ENCODE data around the gene C19orf85. TPM values are rescaled to one million over a fixed set of nuclear protein-coding genes. Genes with fewer than 3 reads are reported as not detected.

C19orf85 gene
- total and polyA plus RNA-seq, 7 donors: 0.07 TPM; not detected in 6

DNA sequence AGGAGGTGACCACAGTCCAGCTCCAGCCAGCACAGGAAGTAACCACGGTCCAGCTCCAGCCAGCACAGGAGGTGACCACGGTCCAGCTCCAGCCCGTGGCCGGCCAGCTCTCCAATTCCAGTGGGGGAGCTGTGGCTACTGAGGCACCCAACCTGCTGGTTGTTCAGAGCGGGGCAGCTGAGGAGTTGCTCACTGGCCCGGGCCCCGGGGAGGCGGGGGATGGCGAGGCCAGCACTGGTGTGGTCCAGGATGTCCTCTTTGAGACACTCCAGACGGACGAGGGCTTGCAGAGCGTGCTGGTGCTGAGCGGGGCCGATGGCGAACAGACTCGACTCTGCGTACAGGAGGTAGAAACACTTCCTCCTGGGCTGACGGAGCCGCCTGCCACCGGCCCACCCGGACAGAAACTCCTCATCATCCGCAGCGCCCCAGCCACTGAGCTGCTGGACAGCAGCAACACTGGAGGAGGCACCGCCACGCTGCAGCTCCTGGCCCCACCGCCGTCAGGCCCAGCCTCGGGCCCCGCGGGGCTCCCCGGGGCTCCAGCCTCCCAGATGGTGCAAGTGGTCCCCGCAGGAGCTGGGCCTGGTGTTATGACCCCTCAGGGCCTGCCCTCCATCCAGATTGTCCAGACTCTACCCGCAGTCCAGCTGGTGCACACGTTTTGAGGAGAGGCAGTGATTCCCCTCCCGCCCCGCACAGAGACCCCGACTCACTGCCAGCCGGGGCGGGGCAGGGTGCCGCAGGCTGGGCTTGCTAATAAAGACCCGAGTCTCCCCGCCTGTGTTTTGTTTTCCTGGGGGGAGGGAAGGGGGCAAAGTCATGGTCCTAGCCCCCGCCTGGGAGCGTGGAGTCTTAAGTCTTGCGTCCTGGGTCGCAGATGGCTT, 19.4 kb upstream of the C19orf85 start:
- H3K36me3 ChIP-seq: peaks cover 0 to 24% (median 14%) of the 10 kb centered on the region in 4 donors
- no peaks in the 10 kb centered on the region for H3K9me3 ChIP-seq
- WGBS, 2 donors: 83 to 86% methylated on average over 46 of the region's 46 CpGs
- intact Hi-C loops (cut with DNase I): no loop called here
- no peaks in the 10 kb centered on the region for H3K27me3 ChIP-seq
- peaks cover 0 to 51% (median 49%) of the 10 kb centered on the region in 4 donors for H3K4me1 ChIP-seq
- peak; percentile 69 for DNase-seq
- peak overlapping the region; percentile 94 to 99 (median 96) for H3K27ac ChIP-seq
- TF ChIP-seq POLR2AphosphoS5 (IDR thresholded peaks at IDR 0.05) (no peak), CTCF (IDR thresholded peaks at IDR 0.05) (no peak), POLR2A (IDR thresholded peaks at IDR 0.05) (no peak), EP300 (IDR thresholded peaks at IDR 0.05) (no peak)
- peak overlapping the region in 3 of 4 donors; percentile 58 to 65 (median 59) for H3K4me3 ChIP-seq

DNA sequence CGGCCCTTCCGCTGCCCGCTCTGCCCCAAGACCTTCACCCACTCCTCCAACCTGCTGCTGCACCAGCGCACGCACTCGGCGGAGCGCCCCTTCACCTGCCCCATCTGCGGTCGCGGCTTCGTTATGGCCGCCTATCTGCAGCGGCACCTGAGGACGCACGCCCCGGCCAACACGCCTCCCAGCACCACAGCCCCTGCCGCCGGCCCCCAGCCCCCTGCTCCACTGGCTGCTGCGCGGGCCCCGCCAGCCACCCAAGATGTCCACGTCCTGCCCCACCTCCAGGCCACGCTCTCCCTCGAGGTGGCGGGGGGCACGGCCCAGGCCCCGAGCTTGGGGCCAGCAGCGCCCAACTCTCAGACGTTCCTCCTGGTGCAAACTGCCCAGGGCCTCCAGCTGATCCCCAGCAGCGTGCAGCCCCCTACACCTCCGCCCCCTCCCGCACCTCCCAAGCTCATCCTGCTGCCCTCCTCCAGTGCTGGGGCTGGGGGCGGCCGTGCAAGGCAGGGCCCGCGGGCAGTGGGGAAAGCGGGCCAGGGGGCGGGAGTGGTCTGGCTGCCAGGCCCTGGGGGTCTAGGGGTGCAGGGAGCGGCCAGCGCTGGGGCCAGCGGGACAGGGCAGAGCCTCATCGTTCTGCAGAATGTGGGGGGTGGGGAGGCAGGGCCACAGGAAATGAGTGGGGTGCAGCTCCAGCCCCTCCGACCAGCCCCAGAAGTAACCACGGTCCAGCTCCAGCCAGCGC, 18.6 kb upstream of the C19orf85 start:
- TF ChIP-seq EP300 (IDR thresholded peaks at IDR 0.05) (no peak), POLR2A (IDR thresholded peaks at IDR 0.05) (no peak), POLR2AphosphoS5 (IDR thresholded peaks at IDR 0.05) (no peak), CTCF (IDR thresholded peaks at IDR 0.05) (no peak)
- Histone ChIP-seq H3K36me3 (peaks cover 0 to 24% (median 14%) of the 10 kb centered on the region in 4 donors), H3K9me3 (no peaks in the 10 kb centered on the region), H3K4me3 (no peak overlapping the region), H3K27ac (no peak overlapping the region), H3K4me1 (peaks cover 0 to 49% (median 45%) of the 10 kb centered on the region in 4 donors), H3K27me3 (no peaks in the 10 kb centered on the region)
- DNase-seq: no peak
- intact Hi-C loops (cut with DNase I): no loop called here
- 95 to 96% methylated on average over 47 of the region's 47 CpGs for WGBS, 2 donors

- peaks cover 0 to 49% (median 45%) of the 10 kb centered on the region in 4 donors for H3K4me1 ChIP-seq
- no peak overlapping the region for H3K27ac ChIP-seq
- no peak for DNase-seq
- peaks cover 0 to 24% (median 14%) of the 10 kb centered on the region in 4 donors for H3K36me3 ChIP-seq
- no peaks in the 10 kb centered on the region for H3K9me3 ChIP-seq
- 95 to 96% methylated on average over 83 of the region's 83 CpGs for WGBS, 2 donors
- no peaks in the 10 kb centered on the region for H3K27me3 ChIP-seq
- intact Hi-C loops (cut with DNase I): no loop called here
- no peak overlapping the region for H3K4me3 ChIP-seq
- no peak for TF ChIP-seq EP300 (IDR thresholded peaks at IDR 0.05)
- no peak for TF ChIP-seq CTCF (IDR thresholded peaks at IDR 0.05)
- no peak for TF ChIP-seq POLR2A (IDR thresholded peaks at IDR 0.05)
- TF ChIP-seq POLR2AphosphoS5 (IDR thresholded peaks at IDR 0.05): no peak
Measured at GRCh38 chr19:55482156-55482961, 17.8 kb upstream of the C19orf85 start.

- H3K27ac ChIP-seq: no peak overlapping the region
- H3K4me1 ChIP-seq: peaks cover 0 to 45% (median 42%) of the 10 kb centered on the region in 4 donors
- no peak overlapping the region for H3K4me3 ChIP-seq
- WGBS, 2 donors: 89 to 94% methylated on average over 40 of the region's 40 CpGs
- DNase-seq: no peak
- no peaks in the 10 kb centered on the region for H3K27me3 ChIP-seq
- no peaks in the 10 kb centered on the region for H3K9me3 ChIP-seq
- TF ChIP-seq POLR2A (IDR thresholded peaks at IDR 0.05) (no peak), CTCF (IDR thresholded peaks at IDR 0.05) (no peak), EP300 (IDR thresholded peaks at IDR 0.05) (no peak), POLR2AphosphoS5 (IDR thresholded peaks at IDR 0.05) (no peak)
- intact Hi-C loops (cut with DNase I): no loop called here
- peaks cover 0 to 24% (median 14%) of the 10 kb centered on the region in 4 donors for H3K36me3 ChIP-seq
Measured at GRCh38 chr19:55481794-55482155, 17.2 kb upstream of the C19orf85 start.
